ENCODE data around the gene NSUN6. TPM values are rescaled to one million over a fixed set of nuclear protein-coding genes. Genes with fewer than 3 reads are reported as not detected.

Gene NSUN6
- total and polyA plus RNA-seq, 2 experiments from 2014 or later = 18.1 to 37.4 TPM

GRCh38 chr10:18619016-18619415 is 32.4 kb downstream of the NSUN6 start:
- no peak overlapping the region for H3K4me3 Mint-ChIP-seq
- peaks cover 2% of the 10 kb centered on the region; the same call in 2 of the 3 replicates for H3K4me1 Mint-ChIP-seq
- Histone ChIP-seq H3K4me3 (no peak overlapping the region), H3K9me2 (ENCODE audit: insufficient read depth) (no peaks in the 10 kb centered on the region), H4K20me1 (replicated peaks; ENCODE audit: insufficient read depth) (no peaks in the 10 kb centered on the region), H3K4me1 (ENCODE audit: insufficient read depth) (no peaks in the 10 kb centered on the region), H2AFZ (no peak overlapping the region), H3K36me3 (ENCODE audit: insufficient read depth) (peaks cover 6% of the 10 kb centered on the region; the same call in 1 of the 2 replicates), H3K4me2 (no peak overlapping the region), H3K27ac (ENCODE audit: low read depth) (no peak overlapping the region), H3K27me3 (ENCODE audit: insufficient read depth) (no peaks in the 10 kb centered on the region), H3K79me2 (replicated peaks; ENCODE audit: insufficient read depth) (no peaks in the 10 kb centered on the region), H3F3A (replicated peaks; ENCODE audit: low read depth) (no peaks in the 10 kb centered on the region)
- ATAC-seq (no peak), DNase-seq (ENCODE audit: low spot score) (no peak)
- H3K9me3 Mint-ChIP-seq = no peaks in the 10 kb centered on the region
- H3K27me3 Mint-ChIP-seq (ENCODE audit: insufficient read depth, low read depth, poor library complexity) = peaks cover 4% of the 10 kb centered on the region
- no peak for TF ChIP-seq CTCF (conservative IDR thresholded peaks at IDR 0.05; ENCODE audit: low read depth in 2 of 2)
- TF ChIP-seq POLR2AphosphoS5 (IDR thresholded peaks at IDR 0.05; ENCODE audit: low read depth) = no peak
- no peak for TF ChIP-seq STAT1 (IDR thresholded peaks at IDR 0.05; ENCODE audit: unreplicated experiment)
- no peak for TF ChIP-seq EZH2 (IDR thresholded peaks at IDR 0.05; ENCODE audit: low read depth, unreplicated experiment)
- TF ChIP-seq JUNB (IDR thresholded peaks at IDR 0.05; ENCODE audit: unreplicated experiment) = no peak
- no peak for TF ChIP-seq ETS1 (IDR thresholded peaks at IDR 0.05)
- no peak for TF ChIP-seq CREB1 (CRISPR knock-in tag; IDR thresholded peaks at IDR 0.05; ENCODE audit: low read depth)
- no peak for TF ChIP-seq REST (IDR thresholded peaks at IDR 0.05; ENCODE audit: unreplicated experiment)
- TF ChIP-seq ZNF331 (CRISPR knock-in tag; IDR thresholded peaks at IDR 0.05; ENCODE audit: low read depth) = no peak
- TF ChIP-seq EZH2phosphoT487 (IDR thresholded peaks at IDR 0.05; ENCODE audit: unreplicated experiment) = no peak
- H3K27ac Mint-ChIP-seq = no peak overlapping the region
- peaks cover 17% of the 10 kb centered on the region; the same call in 2 of the 3 replicates for H3K36me3 Mint-ChIP-seq (ENCODE audit: low read depth)
